ENCODE results near the gene EFCAB6.

EFCAB6 gene

GRCh38 chr22:43812890-43813289 lies 785 bp upstream of the EFCAB6 start:
- H4K8ac ChIP-seq (ENCODE audit: low read depth, low read length): no peak overlapping the region
- H3K36me3 ChIP-seq (replicated peaks in 1 of 2; ENCODE audit: control insufficient read depth in 2 of 2, insufficient read depth in 2 of 2, low read length in 2 of 2): peaks cover 1 to 11% of the 10 kb centered on the region in 2 donors
- peak overlapping the region; percentile 74 to 86 for H3K4me3 ChIP-seq (ENCODE audit: low read length in 2 of 2)
- peak overlapping the region; percentile 87 for H3K4me2 ChIP-seq (ENCODE audit: insufficient read depth, low read length, poor library complexity, severe bottlenecking)
- H3K9me3 ChIP-seq (replicated peaks in 1 of 2; ENCODE audit: control insufficient read depth in 2 of 2, insufficient read depth in 1 of 2, low read depth in 1 of 2, low read length in 2 of 2): no peaks in the 10 kb centered on the region
- H3K23ac ChIP-seq (ENCODE audit: low read depth, low read length, poor library complexity): no peak overlapping the region
- no peak overlapping the region for H2BK15ac ChIP-seq (ENCODE audit: low read length)
- H3K79me1 ChIP-seq (ENCODE audit: low read depth, low read length): peaks cover 6% of the 10 kb centered on the region
- no peak overlapping the region for H2AK5ac ChIP-seq (ENCODE audit: low read depth, low read length)
- H3K27me3 ChIP-seq (ENCODE audit: control insufficient read depth in 3 of 3, insufficient read depth in 3 of 3, low read depth in 1 of 3, low read length in 3 of 3): no peaks in the 10 kb centered on the region
- no peak overlapping the region for H2BK12ac ChIP-seq (ENCODE audit: low read length)
- H3K4me1 ChIP-seq (ENCODE audit: control insufficient read depth in 2 of 2, insufficient read depth in 1 of 2, low read depth in 1 of 2, low read length in 2 of 2): peaks cover 7 to 13% of the 10 kb centered on the region in 2 donors
- H4K91ac ChIP-seq (ENCODE audit: low read depth, low read length, poor library complexity): no peak overlapping the region
- no CpG with 5 or more reads among the region's 6 CpGs for WGBS, 2 donors (ENCODE audit: extremely low coverage in 2 of 2, insufficient read length in 2 of 2, insufficient replicate concordance in 1 of 2)
- H3K14ac ChIP-seq (ENCODE audit: low read length): peak overlapping the region; percentile 85
- H3K4ac ChIP-seq (ENCODE audit: low read length): no peak overlapping the region
- peak overlapping the region; percentile 95 for H3K9ac ChIP-seq (ENCODE audit: low read depth, low read length, poor library complexity)
- H2AFZ ChIP-seq (ENCODE audit: low read length): peak overlapping the region; percentile 93
- no peak overlapping the region for H2BK120ac ChIP-seq (ENCODE audit: low read depth, low read length)
- no peak for DNase-seq (ENCODE audit: low spot score)
- no peak overlapping the region for H2BK5ac ChIP-seq (ENCODE audit: low read length)
- no peak overlapping the region for H3K27ac ChIP-seq (replicated peaks; ENCODE audit: low read length)
- no peak overlapping the region for H3K18ac ChIP-seq (ENCODE audit: low read length)

- H3K4me3 ChIP-seq (ENCODE audit: low read length in 2 of 2): peak overlapping the region; percentile 74 to 78
- H3K9ac ChIP-seq (ENCODE audit: low read depth, low read length, poor library complexity): peak overlapping the region; percentile 66
- H3K14ac ChIP-seq (ENCODE audit: low read length): no peak overlapping the region
- peaks cover 6% of the 10 kb centered on the region for H3K79me1 ChIP-seq (ENCODE audit: low read depth, low read length)
- no peaks in the 10 kb centered on the region for H3K9me3 ChIP-seq (replicated peaks in 1 of 2; ENCODE audit: control insufficient read depth in 2 of 2, insufficient read depth in 1 of 2, low read depth in 1 of 2, low read length in 2 of 2)
- H3K4me2 ChIP-seq (ENCODE audit: insufficient read depth, low read length, poor library complexity, severe bottlenecking): peak overlapping the region; percentile 94
- peaks cover 7 to 13% of the 10 kb centered on the region in 2 donors for H3K4me1 ChIP-seq (ENCODE audit: control insufficient read depth in 2 of 2, insufficient read depth in 1 of 2, low read depth in 1 of 2, low read length in 2 of 2)
- H2AK5ac ChIP-seq (ENCODE audit: low read depth, low read length): no peak overlapping the region
- H3K27ac ChIP-seq (replicated peaks; ENCODE audit: low read length): no peak overlapping the region
- no peak overlapping the region for H2BK120ac ChIP-seq (ENCODE audit: low read depth, low read length)
- no peak for DNase-seq (ENCODE audit: low spot score)
- no peak overlapping the region for H2BK12ac ChIP-seq (ENCODE audit: low read length)
- no peak overlapping the region for H4K91ac ChIP-seq (ENCODE audit: low read depth, low read length, poor library complexity)
- WGBS, 2 donors (ENCODE audit: extremely low coverage in 2 of 2, insufficient read length in 2 of 2, insufficient replicate concordance in 1 of 2): no CpG with 5 or more reads among the region's 21 CpGs
- no peak overlapping the region for H3K4ac ChIP-seq (ENCODE audit: low read length)
- no peak overlapping the region for H3K23ac ChIP-seq (ENCODE audit: low read depth, low read length, poor library complexity)
- H3K36me3 ChIP-seq (replicated peaks in 1 of 2; ENCODE audit: control insufficient read depth in 2 of 2, insufficient read depth in 2 of 2, low read length in 2 of 2): peaks cover 1 to 11% of the 10 kb centered on the region in 2 donors
- no peak overlapping the region for H2BK15ac ChIP-seq (ENCODE audit: low read length)
- H3K18ac ChIP-seq (ENCODE audit: low read length): peak overlapping the region; percentile 18
- H2AFZ ChIP-seq (ENCODE audit: low read length): peak overlapping the region; percentile 93
- no peak overlapping the region for H4K8ac ChIP-seq (ENCODE audit: low read depth, low read length)
- H3K27me3 ChIP-seq (ENCODE audit: control insufficient read depth in 3 of 3, insufficient read depth in 3 of 3, low read depth in 1 of 3, low read length in 3 of 3): no peaks in the 10 kb centered on the region
- H2BK5ac ChIP-seq (ENCODE audit: low read length): no peak overlapping the region
Observed at GRCh38 chr22:43811777-43812148, 342 bp downstream of the EFCAB6 start.

GRCh38 chr22:43802897-43803495 lies 9.1 kb downstream of the EFCAB6 start:
- H2AK5ac ChIP-seq (ENCODE audit: low read depth, low read length): no peak overlapping the region

GRCh38 chr22:43800970-43801369 lies 11.1 kb downstream of the EFCAB6 start:
- Histone ChIP-seq H3K9me3 (replicated peaks in 1 of 2; ENCODE audit: control insufficient read depth in 2 of 2, insufficient read depth in 1 of 2, low read depth in 1 of 2, low read length in 2 of 2) (no peaks in the 10 kb centered on the region), H3K36me3 (replicated peaks in 1 of 2; ENCODE audit: control insufficient read depth in 2 of 2, insufficient read depth in 2 of 2, low read length in 2 of 2) (no peaks in the 10 kb centered on the region), H3K9ac (ENCODE audit: low read depth, low read length, poor library complexity) (no peak overlapping the region), H2BK12ac (ENCODE audit: low read length) (no peak overlapping the region), H2BK15ac (ENCODE audit: low read length) (no peak overlapping the region), H3K4ac (ENCODE audit: low read length) (no peak overlapping the region), H3K18ac (ENCODE audit: low read length) (no peak overlapping the region), H4K91ac (ENCODE audit: low read depth, low read length, poor library complexity) (no peak overlapping the region), H3K79me1 (ENCODE audit: low read depth, low read length) (no peaks in the 10 kb centered on the region), H2AK5ac (ENCODE audit: low read depth, low read length) (no peak overlapping the region), H2BK5ac (ENCODE audit: low read length) (no peak overlapping the region), H3K27ac (replicated peaks; ENCODE audit: low read length) (no peak overlapping the region), H3K4me2 (ENCODE audit: insufficient read depth, low read length, poor library complexity, severe bottlenecking) (no peak overlapping the region), H3K4me1 (ENCODE audit: control insufficient read depth in 2 of 2, insufficient read depth in 1 of 2, low read depth in 1 of 2, low read length in 2 of 2) (no peaks in the 10 kb centered on the region), H3K23ac (ENCODE audit: low read depth, low read length, poor library complexity) (no peak overlapping the region), H4K8ac (ENCODE audit: low read depth, low read length) (no peak overlapping the region), H2BK120ac (ENCODE audit: low read depth, low read length) (no peak overlapping the region), H3K4me3 (ENCODE audit: low read length in 2 of 2) (no peak overlapping the region), H3K14ac (ENCODE audit: low read length) (no peak overlapping the region), H3K27me3 (ENCODE audit: control insufficient read depth in 3 of 3, insufficient read depth in 3 of 3, low read depth in 1 of 3, low read length in 3 of 3) (no peaks in the 10 kb centered on the region), H2AFZ (ENCODE audit: low read length) (no peak overlapping the region)
- DNase-seq (ENCODE audit: low spot score): no peak
- WGBS, 2 donors (ENCODE audit: extremely low coverage in 2 of 2, insufficient read length in 2 of 2, insufficient replicate concordance in 1 of 2): no CpG with 5 or more reads among the region's 1 CpG

More at GRCh38 chr22:43802897-43803495, 9.1 kb downstream of the EFCAB6 start:
- no peak overlapping the region for H2BK12ac ChIP-seq (ENCODE audit: low read length)
- no peak overlapping the region for H2BK120ac ChIP-seq (ENCODE audit: low read depth, low read length)
- no peak overlapping the region for H3K4me2 ChIP-seq (ENCODE audit: insufficient read depth, low read length, poor library complexity, severe bottlenecking)
- H4K8ac ChIP-seq (ENCODE audit: low read depth, low read length): no peak overlapping the region
- H3K4me3 ChIP-seq (ENCODE audit: low read length in 2 of 2): no peak overlapping the region
- H3K4me1 ChIP-seq (ENCODE audit: control insufficient read depth in 2 of 2, insufficient read depth in 1 of 2, low read depth in 1 of 2, low read length in 2 of 2): no peaks in the 10 kb centered on the region
- no peak overlapping the region for H2BK15ac ChIP-seq (ENCODE audit: low read length)
- no peak overlapping the region for H3K18ac ChIP-seq (ENCODE audit: low read length)
- H3K23ac ChIP-seq (ENCODE audit: low read depth, low read length, poor library complexity): no peak overlapping the region
- no peaks in the 10 kb centered on the region for H3K79me1 ChIP-seq (ENCODE audit: low read depth, low read length)
- H3K27me3 ChIP-seq (ENCODE audit: control insufficient read depth in 3 of 3, insufficient read depth in 3 of 3, low read depth in 1 of 3, low read length in 3 of 3): no peaks in the 10 kb centered on the region
- no CpG with 5 or more reads among the region's 5 CpGs for WGBS, 2 donors (ENCODE audit: extremely low coverage in 2 of 2, insufficient read length in 2 of 2, insufficient replicate concordance in 1 of 2)
- no peak overlapping the region for H3K27ac ChIP-seq (replicated peaks; ENCODE audit: low read length)
- no peak for DNase-seq (ENCODE audit: low spot score)
- H2AFZ ChIP-seq (ENCODE audit: low read length): no peak overlapping the region
- no peaks in the 10 kb centered on the region for H3K9me3 ChIP-seq (replicated peaks in 1 of 2; ENCODE audit: control insufficient read depth in 2 of 2, insufficient read depth in 1 of 2, low read depth in 1 of 2, low read length in 2 of 2)
- no peak overlapping the region for H3K14ac ChIP-seq (ENCODE audit: low read length)
- no peak overlapping the region for H3K4ac ChIP-seq (ENCODE audit: low read length)
- H4K91ac ChIP-seq (ENCODE audit: low read depth, low read length, poor library complexity): no peak overlapping the region
- no peaks in the 10 kb centered on the region for H3K36me3 ChIP-seq (replicated peaks in 1 of 2; ENCODE audit: control insufficient read depth in 2 of 2, insufficient read depth in 2 of 2, low read length in 2 of 2)
- H3K9ac ChIP-seq (ENCODE audit: low read depth, low read length, poor library complexity): no peak overlapping the region
- no peak overlapping the region for H2BK5ac ChIP-seq (ENCODE audit: low read length)

All from neuronal stem cell (in vitro differentiated cells).